ENCODE measurements around the gene VPS26C. TPM values are rescaled to one million over a fixed set of nuclear protein-coding genes. Genes with fewer than 3 reads are reported as not detected.

Gene VPS26C
- total RNA-seq, 1 experiment from 2014 or later: 62.8 TPM

DNA sequence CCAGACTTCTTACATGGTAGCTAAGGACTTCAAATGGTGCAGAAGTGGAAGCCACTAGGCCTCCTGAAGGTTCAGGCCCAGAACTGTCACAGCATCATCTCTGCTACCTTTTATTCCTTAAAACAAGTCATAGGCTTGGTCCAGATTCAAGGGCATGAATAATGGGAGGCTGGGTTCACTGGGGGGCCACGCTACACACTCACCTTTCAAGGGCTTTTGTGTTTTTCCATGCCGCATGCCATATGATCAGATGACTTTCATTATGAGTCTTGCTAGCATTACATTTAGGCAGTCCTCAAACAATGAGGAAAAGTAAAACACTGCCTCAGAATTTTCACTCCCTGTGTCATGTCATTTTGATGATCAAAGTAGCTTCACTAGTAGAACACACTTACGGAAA is 83.4 kb downstream of the VPS26C start:
- ATAC-seq (no peak), DNase-seq (ENCODE audit: low spot score) (no peak)
- CTCF ChIA-PET: no interaction called here
- H3K27ac Mint-ChIP-seq: no peak overlapping the region
- H3K36me3 Mint-ChIP-seq: peaks cover 7% of the 10 kb centered on the region
- no peaks in the 10 kb centered on the region for H3K27me3 Mint-ChIP-seq (ENCODE audit: low read depth)
- no peaks in the 10 kb centered on the region for H3K4me1 Mint-ChIP-seq
- no peak for TF ChIP-seq RELA (CRISPR knock-in tag; IDR thresholded peaks at IDR 0.05; ENCODE audit: borderline replicate concordance)
- no peak for TF ChIP-seq SOX15 (CRISPR knock-in tag; IDR thresholded peaks at IDR 0.05)
- no peak for TF ChIP-seq NFYB (CRISPR knock-in tag; conservative IDR thresholded peaks at IDR 0.05; ENCODE audit: low read depth)
- no peak for TF ChIP-seq RORB (CRISPR knock-in tag; IDR thresholded peaks at IDR 0.05)
- no peak for TF ChIP-seq HMGA2 (CRISPR knock-in tag; IDR thresholded peaks at IDR 0.05)
- TF ChIP-seq, protein P1, sequence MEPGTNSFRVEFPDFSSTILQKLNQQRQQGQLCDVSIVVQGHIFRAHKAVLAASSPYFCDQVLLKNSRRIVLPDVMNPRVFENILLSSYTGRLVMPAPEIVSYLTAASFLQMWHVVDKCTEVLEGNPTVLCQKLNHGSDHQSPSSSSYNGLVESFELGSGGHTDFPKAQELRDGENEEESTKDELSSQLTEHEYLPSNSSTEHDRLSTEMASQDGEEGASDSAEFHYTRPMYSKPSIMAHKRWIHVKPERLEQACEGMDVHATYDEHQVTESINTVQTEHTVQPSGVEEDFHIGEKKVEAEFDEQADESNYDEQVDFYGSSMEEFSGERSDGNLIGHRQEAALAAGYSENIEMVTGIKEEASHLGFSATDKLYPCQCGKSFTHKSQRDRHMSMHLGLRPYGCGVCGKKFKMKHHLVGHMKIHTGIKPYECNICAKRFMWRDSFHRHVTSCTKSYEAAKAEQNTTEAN (CRISPR knock-in tag; IDR thresholded peaks at IDR 0.05): no peak
- TF ChIP-seq SMAD3 (CRISPR knock-in tag; IDR thresholded peaks at IDR 0.05; ENCODE audit: borderline replicate concordance): no peak
- peaks cover 5% of the 10 kb centered on the region; the same call in 1 of the 2 replicates for H3K9me3 Mint-ChIP-seq
- H3K4me3 Mint-ChIP-seq: no peak overlapping the region
- POLR2A ChIA-PET: interaction anchor here (0.6 kb wide), 1 partner anchor 1666 kb away, joined by 4 read pairs; no protein-coding TSS in a partner anchor

DNA sequence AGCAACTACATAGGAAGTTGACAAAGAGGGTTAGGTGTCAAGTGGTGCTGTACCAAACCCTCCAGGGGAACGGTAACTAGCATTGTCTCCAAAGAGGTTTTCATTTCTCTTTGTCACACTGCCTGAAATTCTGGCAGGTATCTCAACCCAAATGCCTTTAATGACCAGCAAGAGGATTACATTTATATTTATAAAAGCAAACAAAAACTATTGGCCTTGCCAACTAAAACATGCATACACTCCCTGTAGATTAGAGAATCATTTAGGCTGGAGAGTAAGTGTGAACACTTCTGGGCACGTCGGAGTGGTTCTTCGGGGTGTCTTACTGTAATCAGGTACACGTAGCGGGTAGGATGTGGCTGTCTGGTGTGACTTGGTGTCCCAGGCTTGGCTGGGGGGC is 84.9 kb downstream of the VPS26C start:
- H3K4me1 Mint-ChIP-seq: no peaks in the 10 kb centered on the region
- ChIA-PET CTCF (no interaction called here), POLR2A (no interaction called here)
- ATAC-seq (no peak), DNase-seq (ENCODE audit: low spot score) (no peak)
- no peak for TF ChIP-seq NR2C2 (CRISPR knock-in tag; IDR thresholded peaks at IDR 0.05)
- TF ChIP-seq IRF2 (CRISPR knock-in tag; IDR thresholded peaks at IDR 0.05; ENCODE audit: borderline replicate concordance, low read depth): no peak
- TF ChIP-seq ELF4 (CRISPR knock-in tag; IDR thresholded peaks at IDR 0.05; ENCODE audit: low read depth): no peak
- no peak for TF ChIP-seq GABPB1 (CRISPR knock-in tag; IDR thresholded peaks at IDR 0.05)
- no peak for TF ChIP-seq HMGA2 (CRISPR knock-in tag; IDR thresholded peaks at IDR 0.05)
- TF ChIP-seq, protein P2, sequence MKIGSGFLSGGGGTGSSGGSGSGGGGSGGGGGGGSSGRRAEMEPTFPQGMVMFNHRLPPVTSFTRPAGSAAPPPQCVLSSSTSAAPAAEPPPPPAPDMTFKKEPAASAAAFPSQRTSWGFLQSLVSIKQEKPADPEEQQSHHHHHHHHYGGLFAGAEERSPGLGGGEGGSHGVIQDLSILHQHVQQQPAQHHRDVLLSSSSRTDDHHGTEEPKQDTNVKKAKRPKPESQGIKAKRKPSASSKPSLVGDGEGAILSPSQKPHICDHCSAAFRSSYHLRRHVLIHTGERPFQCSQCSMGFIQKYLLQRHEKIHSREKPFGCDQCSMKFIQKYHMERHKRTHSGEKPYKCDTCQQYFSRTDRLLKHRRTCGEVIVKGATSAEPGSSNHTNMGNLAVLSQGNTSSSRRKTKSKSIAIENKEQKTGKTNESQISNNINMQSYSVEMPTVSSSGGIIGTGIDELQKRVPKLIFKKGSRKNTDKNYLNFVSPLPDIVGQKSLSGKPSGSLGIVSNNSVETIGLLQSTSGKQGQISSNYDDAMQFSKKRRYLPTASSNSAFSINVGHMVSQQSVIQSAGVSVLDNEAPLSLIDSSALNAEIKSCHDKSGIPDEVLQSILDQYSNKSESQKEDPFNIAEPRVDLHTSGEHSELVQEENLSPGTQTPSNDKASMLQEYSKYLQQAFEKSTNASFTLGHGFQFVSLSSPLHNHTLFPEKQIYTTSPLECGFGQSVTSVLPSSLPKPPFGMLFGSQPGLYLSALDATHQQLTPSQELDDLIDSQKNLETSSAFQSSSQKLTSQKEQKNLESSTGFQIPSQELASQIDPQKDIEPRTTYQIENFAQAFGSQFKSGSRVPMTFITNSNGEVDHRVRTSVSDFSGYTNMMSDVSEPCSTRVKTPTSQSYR (CRISPR knock-in tag; IDR thresholded peaks at IDR 0.05): no peak
- TF ChIP-seq, protein P3, sequence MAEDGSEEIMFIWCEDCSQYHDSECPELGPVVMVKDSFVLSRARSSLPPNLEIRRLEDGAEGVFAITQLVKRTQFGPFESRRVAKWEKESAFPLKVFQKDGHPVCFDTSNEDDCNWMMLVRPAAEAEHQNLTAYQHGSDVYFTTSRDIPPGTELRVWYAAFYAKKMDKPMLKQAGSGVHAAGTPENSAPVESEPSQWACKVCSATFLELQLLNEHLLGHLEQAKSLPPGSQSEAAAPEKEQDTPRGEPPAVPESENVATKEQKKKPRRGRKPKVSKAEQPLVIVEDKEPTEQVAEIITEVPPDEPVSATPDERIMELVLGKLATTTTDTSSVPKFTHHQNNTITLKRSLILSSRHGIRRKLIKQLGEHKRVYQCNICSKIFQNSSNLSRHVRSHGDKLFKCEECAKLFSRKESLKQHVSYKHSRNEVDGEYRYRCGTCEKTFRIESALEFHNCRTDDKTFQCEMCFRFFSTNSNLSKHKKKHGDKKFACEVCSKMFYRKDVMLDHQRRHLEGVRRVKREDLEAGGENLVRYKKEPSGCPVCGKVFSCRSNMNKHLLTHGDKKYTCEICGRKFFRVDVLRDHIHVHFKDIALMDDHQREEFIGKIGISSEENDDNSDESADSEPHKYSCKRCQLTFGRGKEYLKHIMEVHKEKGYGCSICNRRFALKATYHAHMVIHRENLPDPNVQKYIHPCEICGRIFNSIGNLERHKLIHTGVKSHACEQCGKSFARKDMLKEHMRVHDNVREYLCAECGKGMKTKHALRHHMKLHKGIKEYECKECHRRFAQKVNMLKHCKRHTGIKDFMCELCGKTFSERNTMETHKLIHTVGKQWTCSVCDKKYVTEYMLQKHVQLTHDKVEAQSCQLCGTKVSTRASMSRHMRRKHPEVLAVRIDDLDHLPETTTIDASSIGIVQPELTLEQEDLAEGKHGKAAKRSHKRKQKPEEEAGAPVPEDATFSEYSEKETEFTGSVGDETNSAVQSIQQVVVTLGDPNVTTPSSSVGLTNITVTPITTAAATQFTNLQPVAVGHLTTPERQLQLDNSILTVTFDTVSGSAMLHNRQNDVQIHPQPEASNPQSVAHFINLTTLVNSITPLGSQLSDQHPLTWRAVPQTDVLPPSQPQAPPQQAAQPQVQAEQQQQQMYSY (CRISPR knock-in tag; IDR thresholded peaks at IDR 0.05): no peak
- TF ChIP-seq, protein P4, sequence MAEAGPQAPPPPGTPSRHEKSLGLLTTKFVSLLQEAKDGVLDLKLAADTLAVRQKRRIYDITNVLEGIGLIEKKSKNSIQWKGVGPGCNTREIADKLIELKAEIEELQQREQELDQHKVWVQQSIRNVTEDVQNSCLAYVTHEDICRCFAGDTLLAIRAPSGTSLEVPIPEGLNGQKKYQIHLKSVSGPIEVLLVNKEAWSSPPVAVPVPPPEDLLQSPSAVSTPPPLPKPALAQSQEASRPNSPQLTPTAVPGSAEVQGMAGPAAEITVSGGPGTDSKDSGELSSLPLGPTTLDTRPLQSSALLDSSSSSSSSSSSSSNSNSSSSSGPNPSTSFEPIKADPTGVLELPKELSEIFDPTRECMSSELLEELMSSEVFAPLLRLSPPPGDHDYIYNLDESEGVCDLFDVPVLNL (CRISPR knock-in tag; IDR thresholded peaks at IDR 0.05; ENCODE audit: borderline replicate concordance, low read depth): no peak
- no peak for TF ChIP-seq MXD4 (CRISPR knock-in tag; IDR thresholded peaks at IDR 0.05; ENCODE audit: borderline replicate concordance)
- peaks cover 5% of the 10 kb centered on the region; the same call in 1 of the 2 replicates for H3K9me3 Mint-ChIP-seq
- peaks cover 7% of the 10 kb centered on the region for H3K36me3 Mint-ChIP-seq
- H3K27ac Mint-ChIP-seq: no peak overlapping the region
- H3K27me3 Mint-ChIP-seq (ENCODE audit: low read depth): no peaks in the 10 kb centered on the region
- H3K4me3 Mint-ChIP-seq: no peak overlapping the region
